Measurements from ENCODE around the gene APLP2.
"Not testable (repeated sequence)": the region's sequence is repeated elsewhere in the genome, so short reads cannot be mapped to it uniquely, and the experiment has no call there.

The APLP2 gene

DNA sequence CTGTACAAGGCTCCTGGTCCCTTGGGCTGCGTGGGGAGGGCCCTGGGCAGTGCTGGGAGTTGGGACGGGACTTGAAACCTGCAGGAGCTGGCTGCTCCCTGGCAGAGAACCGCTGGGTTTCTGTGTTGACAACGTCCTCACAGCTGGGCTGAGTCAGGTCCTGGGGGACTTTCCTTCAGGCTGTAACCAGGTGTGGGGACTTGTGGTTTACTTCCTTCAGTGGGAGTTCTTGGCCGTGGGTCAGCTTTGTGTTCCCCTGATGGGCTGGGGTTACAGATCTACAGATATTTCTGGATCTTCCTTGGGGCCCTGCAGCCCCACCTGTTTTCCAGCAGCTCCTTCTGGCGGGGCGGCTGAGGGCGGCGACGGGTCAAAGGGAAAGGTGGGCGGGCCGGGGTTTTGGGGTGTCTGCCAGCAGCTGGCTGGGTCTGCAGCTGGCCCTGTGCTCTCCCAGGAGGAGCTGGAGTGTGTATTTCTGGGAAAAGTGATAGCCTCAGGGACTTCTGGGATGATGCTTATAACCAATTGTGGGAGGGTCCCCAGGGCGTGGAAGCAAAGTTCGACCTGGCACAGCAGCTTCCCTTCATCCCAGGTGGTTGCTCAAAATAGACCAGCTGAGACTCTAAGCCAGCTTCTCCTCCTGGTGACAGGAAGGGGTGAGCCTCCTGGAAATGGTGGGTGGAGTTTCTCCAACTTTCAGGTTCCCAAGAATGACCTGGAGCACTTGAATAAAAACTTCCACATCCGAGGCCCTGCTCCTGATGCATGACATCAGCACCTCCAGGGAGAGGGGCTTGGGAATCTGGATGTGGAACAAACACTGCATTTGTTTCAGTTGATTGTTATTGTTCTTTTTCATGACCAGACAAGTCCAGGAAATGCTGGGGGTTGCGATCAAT is 109.0 kb downstream of the APLP2 start:
- DNase-seq = no peak

DNA sequence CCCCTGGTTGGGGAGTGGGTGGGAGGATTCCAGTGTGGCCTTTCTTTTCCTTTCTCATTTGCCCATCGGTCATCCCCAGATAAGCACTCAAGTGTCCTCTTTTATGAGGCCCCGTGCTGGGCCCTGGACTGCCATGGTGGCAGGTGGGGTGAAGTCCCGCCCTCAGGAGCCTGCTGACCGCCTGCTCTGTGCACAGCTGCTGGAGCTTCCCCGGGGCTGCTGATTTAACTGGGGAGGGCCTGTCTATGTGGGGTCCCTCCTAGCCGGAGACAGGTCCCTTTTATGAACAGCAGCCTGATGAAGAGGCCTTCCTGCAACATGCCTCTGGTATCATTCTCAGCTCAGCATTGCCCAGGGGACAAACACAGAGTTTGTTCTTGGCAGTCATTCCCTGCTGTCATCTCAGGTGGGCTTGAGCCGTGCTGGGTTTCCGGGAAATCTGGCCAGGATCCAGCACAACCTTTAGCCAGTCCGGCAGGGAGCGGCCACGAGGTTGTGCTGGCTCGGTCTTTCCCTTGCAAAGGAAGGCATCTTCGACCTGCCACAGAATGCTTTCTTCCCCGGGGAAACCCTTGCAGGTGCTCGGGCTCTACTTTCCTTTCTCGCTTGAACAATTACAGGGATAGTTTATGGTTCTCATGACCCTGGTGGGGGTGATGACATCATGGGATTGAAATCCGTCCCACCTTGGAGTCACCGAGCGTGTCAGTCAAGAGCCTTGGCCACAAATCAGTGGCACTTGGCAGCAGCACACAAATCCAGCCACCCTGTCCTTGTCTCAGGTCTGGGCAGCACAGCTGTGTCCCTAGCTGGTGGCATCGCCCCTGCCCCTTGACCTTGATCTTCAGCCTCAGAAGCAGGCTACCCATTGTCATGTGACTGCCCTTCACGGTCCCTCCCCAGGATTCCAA is 110.0 kb downstream of the APLP2 start:
- no peak for DNase-seq

DNA sequence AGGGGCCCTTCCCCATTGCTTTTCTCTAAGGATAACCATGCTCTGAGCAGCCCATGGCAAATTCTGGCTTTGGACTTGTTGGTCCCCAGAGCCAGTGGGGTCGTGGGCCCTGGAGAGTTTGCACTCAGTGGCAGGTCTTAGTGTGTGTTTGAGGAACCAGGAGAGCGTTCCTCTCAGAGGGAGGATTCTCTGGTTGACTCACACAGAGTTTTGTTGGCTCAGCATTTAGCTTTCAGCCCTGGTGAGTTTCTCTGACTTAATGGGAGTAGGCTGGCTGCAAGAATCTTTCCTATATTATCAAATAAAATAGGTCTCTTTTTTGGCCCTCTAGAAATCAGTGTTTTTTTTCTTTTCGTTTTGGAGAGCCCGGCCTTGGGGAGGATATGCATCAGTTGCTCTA is 110.8 kb downstream of the APLP2 start:
- peak; percentile 24 for DNase-seq

DNA sequence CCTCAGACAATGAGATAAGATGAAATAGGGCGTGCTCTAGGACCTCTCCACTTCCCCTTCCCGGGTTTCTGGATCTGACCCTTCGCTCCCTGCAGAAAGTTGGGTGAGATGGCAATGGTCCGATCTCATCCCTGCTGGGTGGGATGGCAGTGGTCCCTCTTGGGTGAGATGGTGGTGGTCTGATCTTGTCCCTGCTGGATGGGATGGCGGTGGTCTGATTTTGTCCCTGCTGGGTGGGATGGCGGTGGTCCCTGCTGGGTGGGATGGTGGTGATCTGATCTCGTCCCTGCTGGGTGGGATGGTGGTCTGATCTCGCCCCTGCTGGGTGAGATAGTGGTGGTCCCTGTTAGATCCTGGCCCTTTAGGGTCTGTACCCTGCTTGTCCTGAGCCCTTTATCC is 111.2 kb downstream of the APLP2 start:
- no peak for DNase-seq

DNA sequence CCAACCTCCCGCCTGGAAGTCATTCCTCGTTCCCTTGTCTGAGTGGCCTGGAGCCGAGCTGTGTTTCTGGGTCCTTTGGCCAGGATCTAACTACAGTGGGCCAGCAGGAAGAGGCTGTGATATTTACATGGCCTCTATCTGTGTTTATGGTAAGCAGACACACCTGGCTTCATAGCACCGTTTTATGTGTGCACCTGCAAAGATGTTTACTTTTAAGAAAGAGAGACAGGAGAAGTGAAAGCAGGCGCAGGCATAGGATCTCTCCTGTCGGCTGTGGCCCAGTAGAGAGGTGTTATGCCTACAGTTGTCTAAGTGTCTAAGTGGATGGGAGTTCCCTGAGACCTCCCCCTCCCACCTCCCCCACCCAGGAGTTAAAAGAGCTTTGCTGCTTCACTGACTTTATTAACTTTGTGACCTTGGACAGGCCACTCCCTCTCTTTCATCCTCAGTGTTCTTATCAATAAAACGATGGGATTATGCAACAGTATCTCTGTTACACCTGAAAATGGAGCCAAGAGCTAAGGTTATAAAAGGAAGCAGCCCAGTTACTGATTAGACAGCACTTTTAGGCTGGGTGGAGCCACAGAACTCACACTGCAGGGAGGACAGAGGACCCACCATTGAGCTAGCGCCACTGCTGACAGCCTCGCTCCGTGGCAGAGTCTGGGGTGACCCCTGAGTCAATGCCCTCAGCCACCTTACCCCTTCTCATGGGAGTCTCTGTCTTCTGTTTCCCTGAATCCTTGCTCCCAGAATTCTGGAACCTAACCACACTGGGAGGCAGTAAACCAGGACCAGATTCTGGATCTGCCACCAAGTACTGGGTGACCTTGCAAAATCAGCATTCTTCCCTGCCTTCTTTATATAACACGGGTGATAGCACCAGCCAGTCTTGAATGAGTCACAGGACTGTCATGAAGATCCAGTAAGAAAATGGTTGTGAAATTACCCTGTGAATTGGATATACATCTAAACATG is 111.9 kb downstream of the APLP2 start:
- DNase-seq = peak; percentile 52

DNA sequence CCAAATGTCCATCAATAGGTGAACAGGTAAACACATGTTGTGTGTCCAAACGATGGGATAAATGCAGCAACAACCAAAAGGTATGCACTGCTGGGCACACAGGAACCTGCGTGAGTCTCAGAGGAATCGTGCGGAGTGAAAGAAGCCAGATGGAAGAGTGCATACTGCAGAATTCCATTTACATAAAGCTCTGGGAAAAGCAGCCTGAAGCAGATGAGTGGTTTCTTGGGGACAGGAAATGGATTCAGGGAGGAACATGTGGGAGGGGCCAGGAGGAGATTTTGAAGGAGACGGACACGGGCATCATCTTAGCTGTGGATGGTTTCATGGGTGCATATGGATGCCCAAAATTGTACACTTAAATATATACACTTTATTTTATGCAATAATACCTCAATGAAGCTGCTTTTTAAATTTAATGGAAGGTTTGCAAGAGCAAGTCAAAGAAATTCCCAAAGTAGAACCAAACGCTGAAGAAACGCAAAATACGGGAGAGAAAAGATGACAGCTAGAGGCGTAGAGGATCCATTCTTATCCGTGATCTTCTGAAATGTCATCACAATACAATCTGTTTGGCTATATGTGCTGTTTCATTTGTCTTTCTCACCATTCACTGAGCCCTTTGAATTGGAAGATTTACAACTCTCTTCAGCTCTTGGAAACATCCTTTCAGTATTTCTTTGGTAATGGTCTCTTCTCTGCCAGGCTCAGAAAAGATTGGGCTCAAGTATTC is 114.3 kb downstream of the APLP2 start:
- no peak for DNase-seq

DNA sequence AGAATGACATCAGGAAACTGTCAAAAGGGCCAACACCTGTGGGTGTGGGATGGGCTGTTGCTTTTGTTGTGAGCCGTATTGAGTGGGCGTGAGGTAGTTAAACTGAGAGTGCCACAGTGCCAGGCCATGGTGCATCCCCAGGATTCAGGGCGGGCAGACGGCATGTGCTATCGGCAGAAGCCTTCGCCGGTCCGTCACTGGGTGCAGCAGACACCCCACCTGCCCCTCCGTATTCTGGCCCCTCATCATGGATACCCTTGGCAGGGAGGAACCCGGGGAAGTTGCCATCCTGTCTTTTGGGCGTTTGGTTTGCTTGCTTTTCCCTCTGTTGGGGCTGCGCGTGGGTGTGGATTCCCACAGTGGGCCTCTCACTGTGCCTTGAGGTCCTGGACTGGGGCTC is 117.4 kb downstream of the APLP2 start:
- DNase-seq = no peak

DNA sequence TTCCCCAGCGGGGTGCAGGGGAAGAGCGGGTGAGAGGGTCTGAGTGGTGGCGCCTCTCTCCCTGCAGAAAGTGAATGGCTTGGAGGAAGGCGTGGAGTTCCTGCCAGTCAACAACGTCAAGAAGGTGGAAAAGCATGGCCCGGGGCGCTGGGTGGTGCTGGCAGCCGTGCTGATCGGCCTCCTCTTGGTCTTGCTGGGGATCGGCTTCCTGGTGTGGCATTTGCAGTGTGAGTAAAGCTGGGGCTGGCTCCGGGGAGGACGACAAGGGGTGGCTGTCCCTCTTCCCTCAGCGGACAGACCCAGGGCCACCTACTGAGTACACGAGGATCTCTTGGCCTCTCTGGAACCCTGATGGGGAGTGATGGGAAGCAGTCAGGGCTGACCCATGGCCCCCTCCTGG is 118.4 kb downstream of the APLP2 start:
- no peak for DNase-seq

DNA sequence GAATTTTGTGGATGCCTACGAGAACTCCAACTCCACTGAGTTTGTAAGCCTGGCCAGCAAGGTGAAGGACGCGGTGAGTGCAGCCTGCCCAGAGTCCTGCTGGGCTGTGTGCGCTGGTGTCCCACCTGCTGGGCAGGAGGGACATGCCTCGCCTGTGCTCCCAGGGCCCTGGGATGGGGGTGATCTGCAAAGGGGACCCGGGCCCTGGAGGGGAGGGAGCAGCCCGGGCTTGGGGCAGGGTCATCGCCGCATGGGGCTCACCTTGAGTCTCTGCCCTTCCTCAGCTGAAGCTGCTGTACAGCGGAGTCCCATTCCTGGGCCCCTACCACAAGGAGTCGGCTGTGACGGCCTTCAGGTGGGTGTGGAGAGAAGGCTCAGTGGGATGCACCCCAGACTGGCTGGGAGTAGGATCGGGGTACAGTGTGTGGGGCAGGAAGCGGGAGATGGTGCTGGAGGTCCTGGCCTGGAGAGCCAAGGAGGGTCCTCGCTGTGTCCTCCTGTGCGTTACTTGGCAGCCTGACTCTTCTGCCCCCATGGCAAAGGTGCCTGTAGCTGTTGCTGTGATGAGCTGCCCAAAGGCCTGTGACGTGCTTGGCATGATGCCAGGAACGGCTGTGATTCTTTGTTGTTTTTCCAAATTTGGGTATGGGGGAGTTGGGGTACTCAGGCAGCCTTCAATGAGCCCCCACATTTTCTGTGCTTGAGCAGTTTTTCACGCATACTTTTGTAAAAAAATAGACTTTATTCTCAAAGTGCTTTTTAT is 119.1 kb downstream of the APLP2 start:
- DNase-seq = no peak

DNA sequence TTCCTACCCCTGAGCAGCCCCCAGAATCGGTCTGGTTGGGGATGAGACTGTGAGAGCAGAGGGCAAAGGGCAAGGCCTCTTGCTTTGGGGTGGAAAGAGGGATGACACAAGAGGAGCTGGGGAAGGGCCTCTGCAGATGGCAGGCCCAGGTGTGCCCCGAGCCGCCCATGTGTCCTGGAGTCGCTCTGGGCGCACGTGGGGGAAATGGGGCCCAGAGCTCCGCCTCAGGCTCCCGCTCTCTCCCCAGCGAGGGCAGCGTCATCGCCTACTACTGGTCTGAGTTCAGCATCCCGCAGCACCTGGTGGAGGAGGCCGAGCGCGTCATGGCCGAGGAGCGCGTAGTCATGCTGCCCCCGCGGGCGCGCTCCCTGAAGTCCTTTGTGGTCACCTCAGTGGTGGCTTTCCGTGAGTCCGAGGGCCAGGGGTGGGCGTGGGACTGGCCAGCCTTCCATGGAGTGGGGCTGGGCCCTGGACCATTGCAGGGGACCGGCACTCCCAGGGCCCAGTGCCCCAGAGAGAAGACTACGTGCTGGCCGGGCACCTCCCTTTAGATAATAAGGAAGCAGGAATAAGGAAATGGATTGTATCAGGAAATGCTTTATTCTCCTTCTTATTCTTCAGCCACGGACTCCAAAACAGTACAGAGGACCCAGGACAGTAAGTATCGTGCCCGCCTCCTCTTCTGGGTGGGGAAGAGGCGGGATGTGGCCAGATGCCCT is 120.0 kb downstream of the APLP2 start:
- no peak for DNase-seq

DNA sequence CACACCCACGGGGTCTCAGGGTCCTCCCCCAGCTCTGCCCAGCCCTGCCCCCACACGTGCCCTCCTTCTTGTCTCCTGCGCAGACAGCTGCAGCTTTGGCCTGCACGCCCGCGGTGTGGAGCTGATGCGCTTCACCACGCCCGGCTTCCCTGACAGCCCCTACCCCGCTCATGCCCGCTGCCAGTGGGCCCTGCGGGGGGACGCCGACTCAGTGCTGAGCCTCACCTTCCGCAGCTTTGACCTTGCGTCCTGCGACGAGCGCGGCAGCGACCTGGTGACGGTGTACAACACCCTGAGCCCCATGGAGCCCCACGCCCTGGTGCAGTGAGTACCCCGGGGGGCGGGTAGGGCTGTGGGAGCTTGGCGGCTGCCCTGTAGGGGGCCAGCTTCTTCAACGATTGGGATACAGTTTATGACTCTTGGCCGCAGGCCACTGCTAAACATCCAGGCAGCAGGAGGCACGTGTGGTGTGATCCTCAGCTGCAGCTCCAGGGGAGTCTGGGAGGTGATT is 120.7 kb downstream of the APLP2 start:
- DNase-seq = no peak

DNA sequence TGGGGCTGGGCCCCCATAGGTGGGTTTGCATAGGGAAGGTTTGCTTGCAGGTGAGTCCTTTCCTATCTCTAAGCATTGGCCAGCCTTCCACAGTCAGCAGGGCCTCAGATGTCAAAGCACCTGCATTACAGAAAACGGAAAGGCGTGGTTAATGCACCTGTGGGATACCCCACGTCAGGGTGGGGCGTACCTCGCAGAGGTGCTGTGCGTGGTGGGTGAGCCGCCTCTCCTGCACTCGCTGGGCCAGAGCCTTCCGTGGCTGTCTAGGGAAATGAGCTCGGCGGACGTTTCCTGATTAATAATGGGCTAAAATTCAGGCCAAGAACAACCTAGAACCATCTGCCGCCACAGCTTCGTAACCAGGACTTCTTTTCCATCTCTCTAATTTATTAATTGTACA is 122.2 kb downstream of the APLP2 start:
- no peak for DNase-seq

DNA sequence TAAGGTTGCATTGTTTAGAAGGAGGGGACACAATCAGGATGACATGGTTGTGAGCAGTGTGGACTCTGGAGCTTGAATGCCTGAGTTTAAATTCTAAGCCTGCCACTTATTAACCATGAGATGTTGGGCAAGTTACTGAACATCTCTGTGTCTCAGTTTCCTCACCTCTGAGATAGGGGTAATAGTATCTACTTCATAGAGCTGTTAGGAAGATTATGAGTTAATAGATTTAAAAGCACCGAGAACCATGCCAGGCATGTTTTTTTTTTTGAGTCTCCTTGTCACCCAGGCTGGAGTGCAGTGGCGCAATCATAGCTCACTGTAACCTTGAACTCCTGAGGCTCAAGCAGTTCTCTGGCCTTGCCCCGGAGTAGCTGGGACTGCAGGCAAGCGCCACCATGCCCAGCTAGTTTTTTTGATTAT is 123.2 kb downstream of the APLP2 start:
- DNase-seq = no peak

DNA sequence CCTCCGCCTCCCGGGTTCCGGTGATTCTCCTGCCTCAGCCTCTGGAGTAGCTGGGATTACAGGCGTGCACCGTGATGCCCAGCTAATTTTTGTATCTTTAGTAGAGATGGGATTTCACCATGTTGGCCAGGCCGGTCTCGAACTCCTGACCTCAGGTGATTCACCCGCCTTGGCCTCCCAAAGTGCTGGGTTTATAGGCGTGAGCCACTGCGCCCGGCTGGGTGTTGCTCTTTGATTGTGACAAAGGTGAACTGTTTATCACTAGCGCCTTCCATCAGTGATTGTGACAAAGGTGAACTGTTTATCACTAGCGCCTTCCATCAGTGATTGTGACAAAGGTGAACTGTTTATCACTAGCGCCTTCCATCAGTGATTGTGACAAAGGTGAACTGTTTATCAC is 123.9 kb downstream of the APLP2 start:
- not testable (repeated sequence) for DNase-seq
